ENCODE results near the gene SLC25A13.

Gene SLC25A13

DNA sequence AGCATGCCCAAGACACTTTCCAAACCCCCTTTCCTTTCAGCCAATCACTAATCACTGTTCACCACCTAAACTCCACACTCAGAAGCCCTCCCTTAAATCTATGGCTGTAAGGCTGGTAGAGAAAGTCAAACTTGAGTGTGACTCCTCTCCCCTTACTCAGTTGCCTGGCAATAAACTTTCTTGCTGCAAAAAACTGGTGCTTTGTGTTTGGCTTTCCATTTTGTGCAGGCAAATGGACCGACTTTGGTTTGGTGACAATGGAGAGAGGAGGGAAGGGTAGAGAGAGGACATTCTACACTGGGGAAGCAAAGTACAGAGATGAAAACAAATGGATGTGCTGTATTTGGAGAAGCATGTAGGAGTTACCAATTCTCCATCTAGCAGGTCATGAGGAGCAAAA is 84.9 kb downstream of the SLC25A13 start:
- DNase-seq: no peak

DNA sequence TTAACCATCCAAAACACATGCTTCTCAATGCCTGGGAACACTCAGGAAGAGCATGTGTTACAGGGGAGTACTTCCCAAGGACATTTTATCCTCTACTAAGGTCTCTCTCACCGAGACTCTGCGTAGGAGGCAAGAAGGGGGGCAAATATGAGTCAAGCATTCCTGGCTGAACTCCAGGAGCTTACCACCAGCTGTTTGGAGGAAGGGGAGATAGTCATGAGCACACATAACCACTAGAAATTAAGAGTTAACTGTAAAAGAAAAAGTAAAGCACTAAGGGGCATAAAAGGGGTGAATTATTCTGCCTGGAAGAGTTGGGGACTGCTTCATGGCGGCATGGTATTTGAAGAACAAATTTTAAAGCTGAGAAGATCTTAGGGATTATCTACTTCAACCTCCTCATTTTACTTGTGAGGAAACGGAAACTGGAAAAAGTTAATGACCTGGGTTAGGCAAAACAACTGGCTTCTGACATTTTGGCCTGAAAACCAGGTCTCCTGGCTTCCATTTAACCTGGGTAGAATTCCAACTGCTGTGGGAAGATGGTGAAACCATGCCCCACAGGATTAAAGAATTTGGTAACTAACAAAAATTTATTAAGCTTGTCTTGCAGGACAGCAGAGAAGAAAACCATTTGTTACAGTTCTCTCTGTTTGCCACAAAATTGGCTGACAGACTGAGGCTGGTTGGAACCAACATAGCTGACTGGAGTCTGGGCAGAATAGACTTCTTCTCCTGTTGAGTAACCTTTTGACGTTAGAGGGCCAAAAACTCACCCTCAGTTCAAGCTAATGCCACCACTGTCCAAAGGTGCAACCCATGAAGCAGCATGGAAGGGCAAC is 85.5 kb downstream of the SLC25A13 start:
- DNase-seq: no peak

DNA sequence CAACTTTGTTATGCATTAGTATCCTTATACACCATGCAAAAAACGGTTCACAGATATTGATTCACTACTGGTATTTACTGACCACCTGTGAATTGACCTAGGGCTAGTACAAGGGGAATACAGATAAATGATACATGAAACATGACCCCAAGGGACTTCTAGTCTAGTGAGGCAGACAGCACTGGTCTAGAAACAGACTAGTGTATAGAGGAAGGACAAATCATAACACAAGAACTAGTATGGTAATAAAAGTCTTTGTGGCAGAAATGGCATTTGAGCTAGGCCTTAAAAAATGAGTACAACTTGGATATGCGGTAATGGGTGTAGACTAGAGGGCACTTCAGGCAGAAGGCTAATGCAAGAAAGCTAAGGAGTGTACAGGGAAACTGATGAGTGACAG is 86.6 kb downstream of the SLC25A13 start:
- no peak for DNase-seq

DNA sequence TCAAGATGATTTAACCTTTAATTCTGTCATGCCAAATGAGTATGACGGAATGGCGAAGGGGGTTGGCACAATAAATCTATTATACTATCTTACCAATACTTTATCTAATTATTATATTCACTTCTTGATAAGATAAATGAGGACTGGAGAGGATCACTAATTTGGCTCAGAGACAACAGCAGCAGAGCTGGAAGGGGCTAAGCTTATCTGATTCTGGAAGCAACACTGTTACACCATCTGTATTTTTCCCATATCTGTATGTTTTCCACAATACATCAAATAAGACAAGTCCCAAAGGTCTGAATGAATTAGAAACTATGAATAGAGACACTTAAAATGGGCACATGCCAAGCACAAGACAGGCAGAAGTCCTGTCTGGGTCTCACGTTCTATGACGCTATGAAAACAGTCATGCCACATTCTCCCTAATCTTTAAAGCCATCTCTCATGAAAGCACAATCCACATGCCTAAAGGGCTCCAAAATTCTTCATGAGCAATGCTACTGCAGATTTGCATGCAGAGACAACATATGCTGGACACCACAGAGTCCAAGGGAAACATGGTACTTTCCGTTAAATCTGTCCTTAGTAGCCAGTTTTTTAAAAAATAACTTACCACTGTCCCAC is 88.3 kb downstream of the SLC25A13 start:
- DNase-seq: no peak

DNA sequence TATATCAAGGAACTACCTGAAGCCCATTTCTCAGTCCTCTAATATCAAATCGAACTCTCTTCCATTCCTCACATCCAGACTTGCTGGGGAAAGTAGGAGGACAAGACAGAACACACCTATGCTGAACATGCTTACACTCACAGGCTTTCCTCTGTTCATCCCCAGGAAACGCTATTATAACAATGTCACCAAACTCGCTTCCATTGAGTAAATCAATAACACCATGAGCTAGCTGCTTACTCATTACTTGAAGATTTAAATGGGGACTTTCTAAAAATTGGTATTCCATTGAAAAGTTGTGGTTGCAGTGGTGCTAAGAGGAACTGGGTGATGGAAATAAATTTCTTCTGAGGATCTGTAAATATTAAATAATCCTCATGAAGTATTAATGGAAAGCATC is 88.8 kb downstream of the SLC25A13 start:
- no peak for DNase-seq

DNA sequence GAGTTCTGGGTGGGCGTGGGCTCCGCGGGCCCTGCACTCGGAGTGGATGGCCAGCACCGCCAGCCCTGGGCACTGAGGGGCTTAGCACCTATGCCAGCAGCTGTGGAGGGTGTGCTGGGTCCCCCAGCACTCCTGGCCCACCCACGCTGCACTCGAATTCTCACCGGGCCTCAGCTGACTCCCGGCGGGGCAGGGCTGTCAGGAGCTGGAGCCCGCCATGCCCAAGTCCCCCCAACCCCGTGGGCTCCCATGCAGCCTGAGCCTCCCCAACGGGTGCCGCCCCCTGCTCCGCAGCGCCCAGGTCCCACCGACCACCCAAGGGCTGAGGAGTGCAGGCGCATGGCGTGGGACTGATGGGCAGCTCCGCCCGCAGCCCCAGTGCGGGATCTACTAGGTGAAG is 93.1 kb downstream of the SLC25A13 start:
- no peak for DNase-seq

DNA sequence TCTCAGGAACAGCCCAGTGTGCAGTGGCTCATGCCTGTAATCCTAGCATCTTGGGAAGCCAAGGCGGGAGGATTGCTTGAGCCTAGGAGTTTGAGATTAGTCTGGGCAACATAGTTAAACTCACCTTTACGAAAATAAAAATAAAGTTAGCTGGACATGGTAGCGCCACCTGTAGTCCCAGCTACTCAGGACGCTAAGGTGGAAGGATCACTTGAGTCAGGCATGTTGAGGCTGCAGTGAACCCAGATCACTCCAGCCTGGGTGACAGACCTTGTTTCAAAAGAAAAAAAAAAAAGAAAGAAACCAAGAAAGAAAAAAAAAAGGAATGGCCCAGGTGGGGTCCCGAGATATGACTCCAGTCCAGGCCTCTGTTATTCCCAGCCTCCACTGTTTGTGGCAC is 96.6 kb downstream of the SLC25A13 start:
- no peak for DNase-seq

DNA sequence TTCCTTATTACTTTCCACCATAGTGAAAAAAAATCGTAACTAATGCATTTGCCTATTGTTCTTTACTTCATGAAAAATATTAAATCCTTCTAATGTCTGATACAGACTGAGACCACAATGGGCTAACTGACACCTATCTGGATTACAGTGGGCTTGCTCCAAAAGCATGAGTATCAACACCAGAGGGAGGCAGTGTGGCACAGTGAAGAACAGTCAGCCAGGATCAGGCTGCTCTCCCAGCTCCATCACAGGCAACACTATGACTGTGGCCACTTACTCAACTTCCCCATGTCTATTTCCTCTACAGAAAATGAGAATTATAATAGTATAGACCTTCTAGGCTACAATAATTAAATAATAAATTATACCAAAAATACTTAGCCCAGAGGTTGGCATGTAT is 97.2 kb downstream of the SLC25A13 start:
- no peak for DNase-seq

DNA sequence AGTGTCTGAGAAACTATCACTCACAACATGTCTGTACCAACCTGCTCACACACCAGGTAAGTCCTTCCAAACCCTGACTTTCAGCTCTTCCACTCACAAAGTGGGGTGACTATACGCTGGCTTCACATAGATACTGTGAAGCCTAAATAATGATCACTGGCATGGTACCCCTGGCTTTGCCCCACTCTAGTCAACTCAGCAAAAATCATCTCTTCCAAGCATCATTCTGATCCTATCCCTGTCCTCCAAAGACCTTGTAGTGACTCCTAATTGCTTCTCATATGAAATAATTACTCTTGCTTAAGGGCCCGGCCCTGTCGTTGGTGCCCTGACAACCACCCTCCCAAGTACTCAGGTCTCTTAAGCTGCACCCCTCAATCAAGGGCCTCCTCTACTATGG is 97.8 kb downstream of the SLC25A13 start:
- no peak for DNase-seq

DNA sequence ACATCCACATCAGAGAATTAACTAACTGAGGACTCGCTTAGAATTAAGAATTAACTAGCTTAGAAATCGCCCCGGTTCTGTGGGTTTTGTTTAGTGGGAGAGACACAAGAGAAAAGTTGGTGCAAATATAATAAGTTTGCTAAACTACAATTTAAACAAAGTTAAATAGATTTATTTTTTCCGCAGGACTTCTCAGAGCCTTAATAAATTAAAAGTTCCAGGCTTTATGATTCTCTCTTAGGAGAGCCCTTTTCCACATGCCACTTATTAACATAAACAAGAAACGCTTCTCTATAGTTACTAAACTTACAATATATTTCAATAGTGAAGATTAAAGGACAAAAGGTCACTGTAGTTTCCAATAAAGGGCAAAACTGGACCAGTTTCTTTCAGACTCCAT is 100.0 kb downstream of the SLC25A13 start:
- no peak for DNase-seq

DNA sequence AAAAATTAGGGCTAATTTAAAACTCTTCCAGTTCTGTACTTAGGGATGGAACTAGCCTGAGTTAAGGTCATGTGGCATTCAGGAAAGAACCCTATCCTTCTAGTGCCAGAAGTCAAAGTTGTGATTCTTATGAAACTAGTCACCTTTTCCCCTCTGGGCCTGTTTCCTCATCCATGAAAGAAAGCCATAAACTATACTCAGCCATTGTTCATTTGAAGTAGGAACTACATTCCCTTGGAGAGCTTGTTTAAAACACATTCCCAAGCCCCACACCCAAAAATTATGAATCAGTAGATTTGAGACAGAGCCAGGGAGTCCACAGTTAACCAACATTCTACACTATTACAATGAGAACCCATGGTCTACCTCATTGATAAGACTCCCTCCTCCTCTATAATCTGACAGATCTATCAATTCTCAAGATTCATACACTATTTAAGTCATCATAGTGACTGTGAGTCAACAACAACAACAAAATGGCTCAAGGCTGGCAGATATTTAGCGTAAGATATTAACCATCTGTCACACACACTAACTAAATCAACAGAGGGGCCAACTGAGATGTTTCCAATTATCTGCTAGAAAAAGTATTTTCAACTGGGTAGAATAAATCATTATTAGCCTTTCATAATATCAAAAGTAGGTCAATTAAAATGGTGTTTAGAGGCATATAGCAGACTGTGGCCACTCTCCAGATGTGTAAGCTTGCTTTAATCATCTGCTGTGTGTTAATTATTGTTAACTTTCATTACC is 102.3 kb downstream of the SLC25A13 start:
- no peak for DNase-seq

DNA sequence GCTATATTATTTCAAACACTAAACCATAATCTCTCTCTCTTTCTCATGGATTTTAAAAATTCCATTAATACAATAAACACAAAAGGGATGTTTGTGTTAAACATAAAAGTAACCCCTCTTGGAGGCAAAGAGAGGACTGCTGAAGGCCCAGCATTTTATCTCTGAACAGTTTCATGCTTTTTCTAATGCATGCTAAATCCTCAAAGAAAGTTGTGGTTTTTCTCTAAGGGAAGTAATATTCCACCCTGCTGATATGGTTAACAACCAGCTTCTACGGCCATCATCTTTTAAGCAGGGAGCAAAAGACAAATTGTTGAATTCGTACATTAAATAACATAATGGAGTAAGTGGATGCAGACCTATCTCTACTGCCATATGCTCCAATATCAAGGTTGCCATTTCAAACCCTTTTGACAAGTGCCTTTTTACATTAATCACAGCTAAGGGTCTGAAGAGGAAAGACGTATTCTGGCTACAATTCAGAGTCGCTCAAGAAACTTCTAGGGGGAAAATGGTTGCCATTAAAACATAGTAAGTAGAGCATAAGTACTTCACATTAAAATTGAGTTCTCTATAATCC is 103.1 kb downstream of the SLC25A13 start:
- DNase-seq: no peak

DNA sequence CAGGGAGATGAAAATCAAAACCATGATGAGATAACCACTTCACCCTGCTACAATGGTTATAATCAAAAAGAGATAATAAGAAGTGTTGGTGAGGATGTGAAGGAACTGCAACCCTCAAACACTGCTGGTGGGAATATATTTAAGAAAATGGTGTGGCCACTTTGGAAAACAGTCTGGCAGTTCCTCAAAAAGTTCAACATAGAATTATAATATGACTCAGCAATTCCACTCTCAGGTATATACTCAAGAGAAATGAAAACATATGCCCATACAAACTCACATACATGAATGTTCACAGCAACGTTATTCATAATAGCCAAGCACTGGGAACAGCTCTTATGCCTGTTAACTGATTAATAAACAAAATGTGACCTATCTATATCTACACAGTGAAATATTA is 104.8 kb downstream of the SLC25A13 start:
- no peak for DNase-seq

DNA sequence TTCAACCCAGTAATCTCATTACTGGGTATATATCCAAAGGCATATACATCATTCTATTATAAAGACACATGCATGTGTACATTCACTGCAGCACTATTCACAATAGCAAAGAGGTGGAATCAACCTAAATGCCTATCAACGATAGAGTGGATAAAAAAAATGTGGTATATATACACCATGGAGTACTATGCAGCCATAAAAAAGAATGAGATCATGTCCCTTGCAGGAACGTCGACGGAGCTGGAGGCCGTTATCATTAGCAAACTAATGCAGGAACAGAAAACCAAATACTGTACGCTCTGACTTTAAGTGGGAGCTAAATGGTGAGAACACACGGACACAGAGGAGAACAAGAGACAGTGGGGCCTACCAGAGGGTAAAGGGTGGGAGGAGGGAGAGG is 105.5 kb downstream of the SLC25A13 start:
- DNase-seq: no peak

DNA sequence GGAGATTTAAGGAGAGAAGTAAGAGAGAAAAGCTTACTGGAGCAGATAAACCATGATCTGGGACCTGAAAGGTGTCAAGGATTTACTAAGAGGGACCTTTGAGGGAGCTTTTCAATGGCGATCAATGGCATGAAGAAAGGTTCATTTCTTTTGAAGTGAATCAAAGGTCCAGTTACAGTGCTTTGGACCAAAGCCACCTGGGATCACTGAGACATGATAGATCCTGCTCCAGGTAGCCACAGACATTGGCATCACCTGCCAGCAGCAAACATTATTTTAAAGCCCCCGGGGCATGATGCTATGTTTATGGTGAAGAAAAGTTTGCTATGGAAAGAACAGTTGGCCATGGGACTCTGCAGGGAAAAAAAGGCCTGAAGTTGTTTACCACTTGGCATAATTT is 109.4 kb downstream of the SLC25A13 start:
- no peak for DNase-seq

DNA sequence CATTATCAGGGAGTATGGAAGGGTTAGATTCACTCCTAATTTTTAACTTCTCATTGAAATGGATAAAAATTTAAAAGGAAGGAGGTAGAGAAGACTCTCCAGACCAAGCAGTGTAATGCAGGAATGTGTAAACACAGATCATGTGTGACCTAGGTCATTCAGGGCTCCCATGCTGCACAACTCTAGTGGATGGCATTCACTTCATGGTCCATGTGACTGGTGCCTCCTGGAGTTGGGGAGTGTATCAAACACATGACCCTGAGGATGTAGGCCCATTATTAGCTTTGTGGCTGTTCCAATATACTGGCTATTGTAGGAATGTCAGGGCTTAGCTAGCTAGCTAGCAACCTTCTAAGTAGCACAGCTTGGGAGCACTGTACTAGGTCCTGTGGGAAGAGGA is 109.9 kb downstream of the SLC25A13 start:
- DNase-seq: no peak

DNA sequence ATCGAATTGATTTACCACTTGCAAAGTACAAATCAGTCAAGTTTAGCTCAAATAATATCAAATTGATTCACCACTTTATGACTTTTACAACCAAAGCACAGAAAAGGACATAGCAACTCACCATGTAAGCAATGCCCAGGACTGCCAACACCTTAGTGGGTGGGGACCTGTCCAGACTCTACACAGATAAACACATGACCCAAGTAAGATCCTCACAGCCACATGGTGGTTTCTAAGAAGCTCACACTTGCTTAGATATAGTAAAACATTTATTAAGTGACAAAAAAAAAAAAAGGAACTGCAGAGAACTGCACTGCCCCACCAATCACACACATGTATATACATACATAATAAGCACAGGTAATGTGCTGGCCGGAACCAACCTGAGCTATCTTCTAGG is 116.2 kb downstream of the SLC25A13 start:
- no peak for DNase-seq

DNA sequence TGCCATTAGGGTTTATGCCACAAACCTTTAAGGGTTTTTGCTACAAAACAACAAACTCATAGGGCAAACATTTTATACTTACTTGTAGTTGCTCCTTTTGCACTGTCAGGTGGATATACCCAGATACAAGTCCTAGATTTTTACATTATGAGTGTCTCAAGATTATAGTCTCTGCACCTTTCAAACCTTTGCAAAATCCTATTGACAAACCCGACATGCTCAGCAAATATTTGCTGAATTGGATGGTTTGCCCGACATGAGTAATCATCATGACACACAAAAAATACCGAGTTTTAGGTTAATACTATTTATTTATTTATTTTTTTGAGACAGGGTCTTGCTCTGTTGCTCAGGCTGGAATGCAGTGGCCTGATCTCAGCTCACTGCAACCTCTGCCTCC is 117.3 kb downstream of the SLC25A13 start:
- DNase-seq: no peak

DNA sequence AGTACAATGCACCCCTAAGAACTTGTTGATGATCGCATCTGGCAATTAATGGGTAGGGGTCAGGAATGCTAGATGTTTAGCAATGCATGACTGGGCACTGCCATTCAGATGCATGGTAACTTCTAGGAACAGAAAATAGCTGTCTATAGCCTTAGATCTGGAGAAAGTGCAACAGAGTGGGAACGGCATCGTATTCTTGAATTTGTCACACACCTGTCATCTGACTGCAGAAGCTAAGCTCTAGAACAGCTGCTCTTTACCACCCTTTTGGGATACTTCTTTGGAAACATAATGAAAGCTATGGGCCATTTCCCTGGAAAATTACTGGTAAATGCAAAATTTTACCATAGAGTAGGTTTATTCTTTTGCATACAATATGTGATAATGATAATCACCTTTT is 118.1 kb downstream of the SLC25A13 start:
- no peak for DNase-seq

DNA sequence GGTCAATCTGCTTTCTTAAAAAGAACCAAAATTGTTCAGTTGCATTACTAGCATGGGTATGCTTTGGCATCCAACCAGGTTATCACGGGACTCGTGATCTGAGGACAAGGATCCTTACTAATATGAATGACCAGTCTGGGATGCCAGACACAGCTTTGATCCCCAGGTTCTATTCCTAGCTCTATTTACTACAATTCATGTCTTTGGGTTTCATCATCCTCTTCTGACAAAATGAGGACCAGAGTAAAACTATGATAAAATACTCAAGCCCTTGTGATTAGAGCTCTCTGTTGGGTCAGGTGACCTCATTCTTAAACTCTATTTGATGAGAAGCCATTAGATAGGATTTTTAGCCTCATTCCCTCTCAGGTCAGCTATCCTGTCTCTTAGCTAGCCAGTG is 119.8 kb downstream of the SLC25A13 start:
- DNase-seq: no peak

DNA sequence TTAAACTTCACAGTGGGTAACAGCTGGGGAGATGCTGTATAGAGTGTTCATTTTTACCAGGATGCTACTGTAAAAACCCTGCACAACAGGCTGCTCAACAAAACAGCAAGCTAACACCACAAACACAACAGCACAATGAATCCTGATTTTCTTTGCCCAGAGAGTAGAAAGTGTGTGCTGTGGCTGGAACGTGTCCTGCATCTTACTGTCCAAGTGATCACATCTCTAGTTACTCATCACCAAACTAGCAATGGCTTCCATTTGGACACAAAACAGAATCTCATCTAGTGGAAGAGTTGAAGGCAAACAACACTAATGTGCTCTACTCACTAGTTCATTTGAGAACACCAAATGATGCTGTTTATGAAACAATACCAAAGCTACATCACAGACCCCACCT is 121.2 kb downstream of the SLC25A13 start:
- DNase-seq: no peak

DNA sequence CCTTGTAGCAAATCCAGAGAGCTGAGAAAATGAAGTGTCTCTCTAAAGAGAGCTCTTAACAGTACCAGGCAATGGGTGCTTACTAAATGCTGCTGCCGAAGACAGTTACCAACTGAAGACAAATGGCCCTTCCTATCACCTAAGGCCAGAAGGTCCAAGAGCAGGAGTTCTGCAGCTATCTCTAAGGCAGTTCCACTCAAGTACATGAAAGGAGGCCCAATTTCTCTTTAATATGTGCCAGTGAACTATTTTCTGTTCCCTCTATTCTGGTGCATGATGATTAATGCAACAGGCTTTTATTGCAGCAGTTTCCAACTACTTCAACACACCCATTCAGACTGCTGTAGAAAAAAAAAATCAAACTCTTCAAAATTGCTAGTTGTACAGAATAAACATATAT is 122.5 kb downstream of the SLC25A13 start:
- DNase-seq: no peak

DNA sequence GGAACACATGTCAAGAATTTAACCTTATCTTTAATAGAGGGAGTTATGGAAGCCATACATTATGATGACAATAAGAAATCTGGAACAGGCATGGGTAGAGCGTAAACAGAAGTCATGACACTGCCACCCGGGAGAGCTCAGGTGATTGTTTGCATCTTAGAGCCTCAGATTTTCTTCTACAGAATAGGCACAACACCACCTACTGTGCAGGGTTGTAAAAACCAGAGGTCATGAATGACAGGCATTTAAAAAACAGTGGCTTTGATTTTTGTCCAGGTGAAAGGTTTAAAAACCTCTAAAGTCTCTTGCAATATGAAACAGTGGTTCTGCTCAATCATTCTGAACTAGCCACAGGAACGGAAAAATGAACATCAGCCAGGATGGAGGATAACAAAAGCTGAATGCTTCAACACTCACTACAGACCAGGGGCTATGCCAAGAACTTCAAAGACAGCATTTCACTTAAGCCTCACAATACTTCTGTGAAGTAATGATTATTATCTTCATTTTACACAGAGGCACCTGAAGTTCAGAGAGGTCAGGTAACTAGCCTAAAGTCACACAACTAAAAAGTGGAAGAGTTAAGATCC is 123.8 kb downstream of the SLC25A13 start:
- DNase-seq: no peak
